Measurements from ENCODE around the gene ABCB7. TPM values are rescaled to one million over a fixed set of nuclear protein-coding genes. Genes with fewer than 3 reads are reported as not detected.
"Not testable (repeated sequence)": the region's sequence is repeated elsewhere in the genome, so short reads cannot be mapped to it uniquely, and the experiment has no call there.

ABCB7 gene
- polyA plus RNA-seq, 1 experiment = 9.6 TPM

DNA sequence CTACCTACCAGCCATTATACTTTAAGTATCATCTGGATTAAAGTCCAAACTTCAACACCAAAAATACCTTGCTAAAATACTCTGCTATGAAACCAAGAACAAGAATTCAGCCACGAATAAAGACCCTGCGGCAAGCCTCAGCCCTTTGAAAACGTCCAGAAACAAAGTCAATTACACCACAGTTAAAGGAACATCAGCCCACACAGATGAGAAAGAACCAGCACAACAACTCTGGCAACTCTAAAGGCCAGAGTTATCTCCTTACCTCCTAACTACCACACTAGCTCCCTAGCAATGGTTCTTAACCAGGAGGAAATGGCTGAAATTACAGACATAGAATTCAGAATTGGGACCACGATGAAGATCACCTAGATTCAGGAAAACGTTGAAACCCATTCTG is 23.4 kb downstream of the ABCB7 start:
- Histone ChIP-seq H3K4me3 (ENCODE audit: low read depth, low read length) (no peak overlapping the region), H3K36me3 (ENCODE audit: control insufficient read depth, insufficient read depth, low read length) (no peaks in the 10 kb centered on the region), H3K27me3 (ENCODE audit: control insufficient read depth, insufficient read depth, low read length) (no peaks in the 10 kb centered on the region)
- DNase-seq (ENCODE audit: low read depth) = no peak
- TF ChIP-seq, protein P1, sequence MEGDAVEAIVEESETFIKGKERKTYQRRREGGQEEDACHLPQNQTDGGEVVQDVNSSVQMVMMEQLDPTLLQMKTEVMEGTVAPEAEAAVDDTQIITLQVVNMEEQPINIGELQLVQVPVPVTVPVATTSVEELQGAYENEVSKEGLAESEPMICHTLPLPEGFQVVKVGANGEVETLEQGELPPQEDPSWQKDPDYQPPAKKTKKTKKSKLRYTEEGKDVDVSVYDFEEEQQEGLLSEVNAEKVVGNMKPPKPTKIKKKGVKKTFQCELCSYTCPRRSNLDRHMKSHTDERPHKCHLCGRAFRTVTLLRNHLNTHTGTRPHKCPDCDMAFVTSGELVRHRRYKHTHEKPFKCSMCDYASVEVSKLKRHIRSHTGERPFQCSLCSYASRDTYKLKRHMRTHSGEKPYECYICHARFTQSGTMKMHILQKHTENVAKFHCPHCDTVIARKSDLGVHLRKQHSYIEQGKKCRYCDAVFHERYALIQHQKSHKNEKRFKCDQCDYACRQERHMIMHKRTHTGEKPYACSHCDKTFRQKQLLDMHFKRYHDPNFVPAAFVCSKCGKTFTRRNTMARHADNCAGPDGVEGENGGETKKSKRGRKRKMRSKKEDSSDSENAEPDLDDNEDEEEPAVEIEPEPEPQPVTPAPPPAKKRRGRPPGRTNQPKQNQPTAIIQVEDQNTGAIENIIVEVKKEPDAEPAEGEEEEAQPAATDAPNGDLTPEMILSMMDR (IDR thresholded peaks at IDR 0.05; ENCODE audit: insufficient read depth, low read depth, low read length) = no peak
- ChIA-PET CTCF (no interaction called here), POLR2A (no interaction called here)

DNA sequence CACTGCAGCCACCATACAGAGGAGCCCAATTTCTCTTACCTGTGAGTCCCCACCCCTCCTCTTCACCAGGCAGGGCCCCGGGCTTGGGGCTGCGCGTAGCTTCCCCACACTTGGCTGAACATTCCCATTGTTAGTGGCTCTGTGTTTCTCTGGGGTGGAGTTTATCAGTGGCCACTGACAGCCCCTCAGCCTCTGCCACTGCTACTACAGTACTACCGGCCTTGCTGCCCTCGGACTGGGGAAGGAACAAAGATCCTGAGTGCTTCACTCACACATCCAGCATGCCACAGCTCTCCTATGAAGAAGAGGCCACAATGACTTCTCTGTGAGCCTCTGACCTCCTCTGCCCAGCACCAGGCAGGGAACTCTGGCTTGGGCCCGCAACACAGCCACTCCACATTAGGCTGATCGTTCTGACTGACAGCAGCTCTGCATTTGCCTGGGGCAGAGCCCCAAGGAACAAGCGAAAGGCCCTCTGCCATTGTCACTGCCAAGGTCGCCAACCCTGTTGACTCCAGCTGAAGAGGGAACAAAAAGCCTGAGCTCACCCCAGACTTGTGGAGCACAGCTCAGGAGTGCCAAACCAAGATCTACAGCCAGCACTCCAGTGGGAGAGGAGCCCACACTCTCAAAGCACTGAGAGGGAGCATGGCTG is 24.0 kb downstream of the ABCB7 start:
- DNase-seq (ENCODE audit: low read depth) = no peak
- POLR2A ChIA-PET = no interaction called here
- no peaks in the 10 kb centered on the region for H3K36me3 ChIP-seq (ENCODE audit: control insufficient read depth, insufficient read depth, low read length)
- TF ChIP-seq, protein P1 (IDR thresholded peaks at IDR 0.05; ENCODE audit: insufficient read depth, low read depth, low read length) = no peak
- CTCF ChIA-PET = no interaction called here
- no peaks in the 10 kb centered on the region for H3K27me3 ChIP-seq (ENCODE audit: control insufficient read depth, insufficient read depth, low read length)
- no peak overlapping the region for H3K4me3 ChIP-seq (ENCODE audit: low read depth, low read length)

DNA sequence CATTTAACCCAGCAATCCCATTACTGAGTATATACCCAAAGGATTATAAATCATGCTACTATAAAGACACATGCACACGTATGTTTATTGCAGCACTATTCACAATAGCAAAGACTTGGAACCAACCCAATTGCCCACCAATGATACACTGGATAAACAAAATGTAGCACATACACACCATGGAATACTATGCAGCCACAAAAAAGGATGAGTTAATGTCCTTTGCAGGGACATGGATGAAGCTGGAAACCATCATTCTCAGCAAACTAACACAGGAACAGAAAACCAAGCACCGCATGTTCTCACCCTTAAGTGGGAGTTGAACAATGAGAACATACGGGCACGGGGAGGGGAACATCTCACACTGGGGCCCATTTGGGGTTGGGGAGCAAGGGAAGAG is 27.0 kb downstream of the ABCB7 start:
- POLR2A ChIA-PET; H3K36me3 ChIP-seq (ENCODE audit: control insufficient read depth, insufficient read depth, low read length); DNase-seq (ENCODE audit: low read depth); CTCF ChIA-PET; H3K27me3 ChIP-seq (ENCODE audit: control insufficient read depth, insufficient read depth, low read length); H3K4me3 ChIP-seq (ENCODE audit: low read depth, low read length): not testable (repeated sequence)

DNA sequence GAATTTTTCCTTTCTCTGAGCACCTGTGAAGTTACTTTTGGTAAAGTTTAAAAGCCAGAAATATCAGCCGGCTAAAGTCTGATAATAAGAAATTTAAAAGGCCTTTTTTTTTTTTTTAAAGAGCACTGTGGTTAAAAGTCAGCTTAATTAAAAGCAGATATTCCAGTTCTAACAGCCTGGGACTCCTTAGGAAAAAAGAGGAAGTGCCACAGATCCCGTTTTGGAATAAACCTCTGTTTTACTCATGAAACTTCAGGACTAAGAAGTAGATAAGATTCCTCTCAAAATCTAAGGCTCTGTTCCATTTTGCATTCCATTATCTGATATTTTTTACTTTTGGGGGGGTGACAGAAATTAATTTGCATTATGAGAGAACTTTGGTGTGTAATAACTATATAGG is 37.8 kb downstream of the ABCB7 start:
- POLR2A ChIA-PET = no interaction called here
- no peak for DNase-seq (ENCODE audit: low read depth)
- CTCF ChIA-PET = no interaction called here

DNA sequence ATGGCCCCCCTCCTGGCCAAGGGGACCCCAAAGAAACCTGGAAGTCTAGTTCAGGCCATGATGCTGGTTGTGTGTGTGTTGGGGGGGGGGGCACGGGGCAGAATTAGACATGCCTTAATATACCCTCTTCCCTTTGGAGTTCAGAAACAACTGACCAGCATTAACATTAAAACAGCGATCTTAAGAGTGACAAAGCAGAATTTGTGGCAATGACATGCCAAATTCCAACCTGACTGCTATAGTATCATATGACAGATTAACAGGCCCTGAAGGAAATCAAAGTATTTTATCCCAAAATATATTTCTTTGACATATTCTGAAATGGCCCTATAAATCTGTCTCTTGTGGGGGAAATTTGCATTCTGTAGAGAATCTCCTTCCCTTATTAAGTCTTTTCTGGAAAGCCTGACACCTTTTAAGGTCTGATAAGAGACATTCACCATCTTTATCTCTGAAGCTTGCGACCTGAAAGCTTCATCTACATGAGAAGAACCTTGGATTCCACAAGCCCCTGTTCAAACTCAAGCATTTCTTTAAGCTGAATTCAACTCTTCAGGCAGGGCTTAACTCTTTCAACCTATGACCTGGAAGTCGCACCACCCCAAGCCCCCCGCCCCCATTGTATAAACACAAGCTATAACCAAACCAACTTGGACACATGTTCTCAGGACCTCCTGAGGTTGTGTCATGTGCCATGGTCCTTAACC is 40.2 kb downstream of the ABCB7 start:
- no peaks in the 10 kb centered on the region for H3K36me3 ChIP-seq (ENCODE audit: control insufficient read depth, insufficient read depth, low read length)
- CTCF ChIA-PET = no interaction called here
- TF ChIP-seq, protein P1 (IDR thresholded peaks at IDR 0.05; ENCODE audit: insufficient read depth, low read depth, low read length) = no peak
- H3K4me3 ChIP-seq (ENCODE audit: low read depth, low read length) = no peak overlapping the region
- no peak for DNase-seq (ENCODE audit: low read depth)
- no peaks in the 10 kb centered on the region for H3K27me3 ChIP-seq (ENCODE audit: control insufficient read depth, insufficient read depth, low read length)
- POLR2A ChIA-PET = no interaction called here

More for the DNA sequence above, 37.8 kb downstream of the ABCB7 start:
- Histone ChIP-seq H3K27me3 (ENCODE audit: control insufficient read depth, insufficient read depth, low read length) (no peaks in the 10 kb centered on the region), H3K4me3 (ENCODE audit: low read depth, low read length) (no peak overlapping the region), H3K36me3 (ENCODE audit: control insufficient read depth, insufficient read depth, low read length) (no peaks in the 10 kb centered on the region)
- TF ChIP-seq, protein P1 (IDR thresholded peaks at IDR 0.05; ENCODE audit: insufficient read depth, low read depth, low read length) = no peak

DNA sequence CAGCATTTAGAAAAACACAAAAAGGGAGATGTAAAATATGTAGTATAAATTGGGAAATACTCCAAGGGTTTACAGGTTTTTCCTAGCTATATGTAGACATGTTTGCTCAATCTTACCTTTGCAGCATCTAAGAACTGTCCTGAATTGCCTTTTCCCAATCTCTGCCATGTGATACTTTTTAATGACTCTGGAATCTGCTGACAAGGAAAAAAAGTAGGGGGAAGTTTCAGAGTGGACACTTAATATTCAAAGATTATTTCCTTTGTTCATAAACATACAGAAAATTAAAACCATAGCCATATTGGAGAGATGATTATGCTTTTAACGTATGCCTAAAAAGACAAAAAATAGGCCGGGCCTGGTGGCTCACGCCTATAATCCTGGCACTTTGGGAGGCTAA is 41.4 kb downstream of the ABCB7 start:
- Histone ChIP-seq H3K36me3 (ENCODE audit: control insufficient read depth, insufficient read depth, low read length) (no peaks in the 10 kb centered on the region), H3K4me3 (ENCODE audit: low read depth, low read length) (no peak overlapping the region), H3K27me3 (ENCODE audit: control insufficient read depth, insufficient read depth, low read length) (no peaks in the 10 kb centered on the region)
- ChIA-PET CTCF (no interaction called here), POLR2A (no interaction called here)
- TF ChIP-seq, protein P1 (IDR thresholded peaks at IDR 0.05; ENCODE audit: insufficient read depth, low read depth, low read length) = no peak
- no peak for DNase-seq (ENCODE audit: low read depth)
